Adrenal gland (tissue), 12 donors: ENCODE results near the gene PARP8. TPM values are rescaled to one million over a fixed set of nuclear protein-coding genes. Genes with fewer than 3 reads are reported as not detected.

Experiments used
- DNase-seq, 7 donors: peaks; one replicate each; pipeline ENCODE4 v3.0.0-alpha.2; 2019 to 2020
- H3K27ac ChIP-seq, 5 donors: fragments of 200-600 bp; sonication (generic) in 4 of 5; 1 replicate in 3 of 5; 2 replicates in 2 of 5; pipeline versions ENCODE4 v1.5.1 to v1.8.0; 2016 to 2020; ENCODE audit warnings: mild to moderate bottlenecking in 1 of 5
- H3K27me3 ChIP-seq: fragments of 200-600 bp; 2 replicates; pipeline ENCODE4 v1.8.0; 2021
- H3K36me3 ChIP-seq, 2 donors: fragments of 200-600 bp; replicated peaks in 1 of 2; 1 replicate in 1 of 2; 2 replicates in 1 of 2; pipeline versions ENCODE4 v1.5.1 to v1.8.0; 2018 to 2022
- H3K4me1 ChIP-seq, 2 donors: fragments of 200-600 bp; replicated peaks in 1 of 2; 1 replicate in 1 of 2; 2 replicates in 1 of 2; pipeline versions ENCODE4 v1.5.1 to v1.8.0; 2018 to 2021
- H3K4me3 ChIP-seq, 4 donors: fragments of 200-600 bp; sonication (generic) in 3 of 4; one replicate each; pipeline ENCODE4 v1.5.1; 2016 to 2018
- H3K9me3 ChIP-seq, 3 donors: fragments of 200-600 bp; sonication (generic) in 1 of 3; replicated peaks in 1 of 3; 1 replicate in 2 of 3; 2 replicates in 1 of 3; pipeline versions ENCODE4 v1.5.1 to v1.8.0; 2016 to 2021
- CTCF ChIP-seq, 6 experiments: fragments of 450-650 bp in 4 of 6; fragments of 200-600 bp in 2 of 6; sonication (generic) in 1 of 6; IDR thresholded peaks; 1 replicate in 5 of 6; 2 replicates in 1 of 6; pipeline versions ENCODE4 v1.5.1 to v1.8.0; 2016 to 2021; ENCODE audit warnings: antibody characterized with exemption in 6 of 6, mild to moderate bottlenecking in 2 of 6, moderate library complexity in 1 of 6
- POLR2A ChIP-seq, 2 donors: fragments of 450-650 bp; IDR thresholded peaks; one replicate each; pipeline ENCODE4 v1.6.1; 2017; ENCODE audit warnings: antibody characterized with exemption in 2 of 2, mild to moderate bottlenecking in 2 of 2, moderate library complexity in 1 of 2
- WGBS, 4 donors: extraction: QIAGEN DNeasy Blood & Tissue Kit in 2 of 4; methylation state at CpG; one replicate each; pipeline versions ENCODE4 v1.1.5 to v1.1.7; 2013 to 2017; 5-methylcytosine and 5-hydroxymethylcytosine counted together
- intact Hi-C, 2 donors: fragments of 100-400 bp; cut with DNase I; formaldehyde crosslinking; loops; one replicate each; pipeline versions ENCODE4 v1.14.1 to v1.15.0; 2022 to 2023
- polyA plus RNA-seq, 3 donors: library from polyadenylated mRNA; stranded (reverse); fragments of 200-250 nt in 2 of 3; fragments of 350-450 nt in 1 of 3; fragmentation: Illumina TruSeq in 1 of 3; extraction: RNeasy Lipid Tissue Mini Kit (QIAGEN cat#74804) in 1 of 3; gene quantifications; one replicate each; pipeline ENCODE4 v1.2.3, GENCODE V29; 2013 to 2014
- total RNA-seq, 9 donors: library from RNA; depleted of rRNA in 4 of 9; stranded (reverse); fragments of >200 nt in 4 of 9; fragments of 120-200 nt in 1 of 9; fragmentation: NEBNext Ultra II Directional in 1 of 9; extraction: Animal tissue kit (Norgen Biotek cat#: 25700) in 1 of 9; gene quantifications; one replicate each; pipeline versions ENCODE4 v1.1.0 to v1.2.4, GENCODE V29; 2013 to 2023
- donor health status: healthy with polysubstance abuse.
- donor health status: Bipolar disorder and iron deficiency.
- donor health status: DM: yes; HTN: yes; CAD: no.
- donor health status: DM: no; HTN: no; CAD: no.
- donor health status: DM: no; HTN: no; CAD: no.
- donor health status: DM: yes; HTN: yes; CAD: no.

PARP8 gene
- total and polyA plus RNA-seq, 12 donors = 7.5 to 41.8 (median 24.0) TPM

GRCh38 chr5:50724262-50724661, 57.8 kb downstream of the PARP8 start:
- intact Hi-C loops = no loop called here
- Histone ChIP-seq H3K27ac (no peak overlapping the region), H3K9me3 (no peaks in the 10 kb centered on the region), H3K4me3 (no peak overlapping the region), H3K27me3 (no peaks in the 10 kb centered on the region), H3K4me1 (peaks cover 24 to 45% of the 10 kb centered on the region in 2 donors), H3K36me3 (no peaks in the 10 kb centered on the region)
- DNase-seq = no peak
- TF ChIP-seq POLR2A (IDR thresholded peaks at IDR 0.05) (no peak), CTCF (IDR thresholded peaks at IDR 0.05) (no peak)

GRCh38 chr5:50725800-50726474, 59.5 kb downstream of the PARP8 start:
- Histone ChIP-seq H3K4me3 (no peak overlapping the region), H3K4me1 (peaks cover 24 to 44% of the 10 kb centered on the region in 2 donors), H3K9me3 (no peaks in the 10 kb centered on the region), H3K27me3 (no peaks in the 10 kb centered on the region), H3K27ac (no peak overlapping the region), H3K36me3 (no peaks in the 10 kb centered on the region)
- TF ChIP-seq POLR2A (IDR thresholded peaks at IDR 0.05) = no peak
- DNase-seq = no peak
- 91 to 94% (median 91%) methylated on average over 7 of the region's 7 CpGs for WGBS, 4 donors
- intact Hi-C loops = no loop called here

- Histone ChIP-seq H3K9me3 (no peaks in the 10 kb centered on the region), H3K4me3 (no peak overlapping the region), H3K27ac (no peak overlapping the region), H3K27me3 (no peaks in the 10 kb centered on the region), H3K36me3 (no peaks in the 10 kb centered on the region), H3K4me1 (peaks cover 29 to 37% of the 10 kb centered on the region in 2 donors)
- intact Hi-C loops = no loop called here
- no peak for DNase-seq
- TF ChIP-seq CTCF (IDR thresholded peaks at IDR 0.05) (no peak), POLR2A (IDR thresholded peaks at IDR 0.05) (no peak)
- 67 to 76% (median 70%) methylated on average over 2 to 3 of the region's 3 CpGs for WGBS, 4 donors
These were observed 60.2 kb downstream of the PARP8 start for GRCh38 chr5:50726475-50727148.

- H3K27me3 ChIP-seq = no peaks in the 10 kb centered on the region
- no peak for TF ChIP-seq CTCF (IDR thresholded peaks at IDR 0.05)
- TF ChIP-seq POLR2A (IDR thresholded peaks at IDR 0.05) = no peak
- intact Hi-C loops = no loop called here
- peak; percentile 45 to 84 (median 71) for DNase-seq
- H3K27ac ChIP-seq = peak overlapping the region in 1 of 5 donors; percentile 30
- no peak overlapping the region for H3K4me3 ChIP-seq
- no peaks in the 10 kb centered on the region for H3K9me3 ChIP-seq
- no peaks in the 10 kb centered on the region for H3K36me3 ChIP-seq
- 28 to 41% (median 36%) methylated on average over 5 of the region's 5 CpGs for WGBS, 4 donors
- peaks cover 25 to 32% of the 10 kb centered on the region in 2 donors for H3K4me1 ChIP-seq
These were observed 60.7 kb downstream of the PARP8 start for GRCh38 chr5:50727149-50727496.

- 67 to 75% (median 72%) methylated on average over 2 of the region's 2 CpGs for WGBS, 4 donors
These were observed 61.4 kb downstream of the PARP8 start for GRCh38 chr5:50727845-50728244.

More at GRCh38 chr5:50727845-50728244, 61.4 kb downstream of the PARP8 start:
- Histone ChIP-seq H3K36me3 (no peaks in the 10 kb centered on the region), H3K4me3 (no peak overlapping the region), H3K27ac (no peak overlapping the region), H3K4me1 (peaks cover 19 to 25% of the 10 kb centered on the region in 2 donors), H3K27me3 (no peaks in the 10 kb centered on the region), H3K9me3 (no peaks in the 10 kb centered on the region)
- TF ChIP-seq CTCF (IDR thresholded peaks at IDR 0.05) = no peak
- no peak for TF ChIP-seq POLR2A (IDR thresholded peaks at IDR 0.05)
- intact Hi-C loops = no loop called here
- no peak for DNase-seq
